ENCODE results near the gene RREB1.
A peak's percentile ranks its signal among the peaks of the same experiment; 100 is the strongest.

Gene RREB1

GRCh38 chr6:7106215-7106751 lies 1.5 kb upstream of the RREB1 start:
- Histone ChIP-seq H3K4me2 (ENCODE audit: insufficient read depth, low read length) (peak overlapping the region; percentile 95), H3K36me3 (ENCODE audit: insufficient read depth, low read length) (peaks cover 2% of the 10 kb centered on the region; the same call in 1 of the 2 replicates), H3K4me3 (ENCODE audit: low read depth in 1 of 2, low read length in 2 of 2) (peak overlapping the region in 1 of 2 experiments; percentile 99; a peak in 1 of 4 replicates), H2AFZ (ENCODE audit: low read depth, low read length) (peak overlapping the region; percentile 89), H3K4me1 (ENCODE audit: insufficient read depth, low read length) (peaks cover 31% of the 10 kb centered on the region), H4K20me1 (ENCODE audit: insufficient read depth, low read length) (peaks cover 19% of the 10 kb centered on the region; the same call in 1 of the 2 replicates), H3K27me3 (ENCODE audit: insufficient read depth, low read length, poor library complexity) (no peaks in the 10 kb centered on the region), H3K9me3 (ENCODE audit: insufficient read depth, low read length, severe bottlenecking) (no peaks in the 10 kb centered on the region), H3K79me2 (ENCODE audit: insufficient read depth, low read length) (peaks cover 32% of the 10 kb centered on the region), H3K27ac (ENCODE audit: low read length) (no peak overlapping the region), H3K9ac (ENCODE audit: low read depth, low read length) (no peak overlapping the region)
- TF ChIP-seq EZH2 (IDR thresholded peaks at IDR 0.05; ENCODE audit: borderline replicate concordance, low read depth, low read length, severe bottlenecking) = no peak
- DNase-seq = no peak
- no peak for ATAC-seq (ENCODE audit: insufficient read depth, low read depth)

- peaks cover 39% of the 10 kb centered on the region for H3K79me2 ChIP-seq (ENCODE audit: insufficient read depth, low read length)
- peak overlapping the region; percentile 89 for H2AFZ ChIP-seq (ENCODE audit: low read depth, low read length)
- peak overlapping the region; percentile 92 for H3K9ac ChIP-seq (ENCODE audit: low read depth, low read length)
- H3K4me2 ChIP-seq (ENCODE audit: insufficient read depth, low read length) = peak overlapping the region; percentile 95
- H3K27ac ChIP-seq (ENCODE audit: low read length) = peak overlapping the region; percentile 52; the same call in 1 of the 2 replicates
- peak overlapping the region; percentile 91 to 99; a peak in 3 of 4 replicates for H3K4me3 ChIP-seq (ENCODE audit: low read depth in 1 of 2, low read length in 2 of 2)
- TF ChIP-seq, protein P1, sequence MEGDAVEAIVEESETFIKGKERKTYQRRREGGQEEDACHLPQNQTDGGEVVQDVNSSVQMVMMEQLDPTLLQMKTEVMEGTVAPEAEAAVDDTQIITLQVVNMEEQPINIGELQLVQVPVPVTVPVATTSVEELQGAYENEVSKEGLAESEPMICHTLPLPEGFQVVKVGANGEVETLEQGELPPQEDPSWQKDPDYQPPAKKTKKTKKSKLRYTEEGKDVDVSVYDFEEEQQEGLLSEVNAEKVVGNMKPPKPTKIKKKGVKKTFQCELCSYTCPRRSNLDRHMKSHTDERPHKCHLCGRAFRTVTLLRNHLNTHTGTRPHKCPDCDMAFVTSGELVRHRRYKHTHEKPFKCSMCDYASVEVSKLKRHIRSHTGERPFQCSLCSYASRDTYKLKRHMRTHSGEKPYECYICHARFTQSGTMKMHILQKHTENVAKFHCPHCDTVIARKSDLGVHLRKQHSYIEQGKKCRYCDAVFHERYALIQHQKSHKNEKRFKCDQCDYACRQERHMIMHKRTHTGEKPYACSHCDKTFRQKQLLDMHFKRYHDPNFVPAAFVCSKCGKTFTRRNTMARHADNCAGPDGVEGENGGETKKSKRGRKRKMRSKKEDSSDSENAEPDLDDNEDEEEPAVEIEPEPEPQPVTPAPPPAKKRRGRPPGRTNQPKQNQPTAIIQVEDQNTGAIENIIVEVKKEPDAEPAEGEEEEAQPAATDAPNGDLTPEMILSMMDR (IDR thresholded peaks at IDR 0.05; ENCODE audit: borderline replicate concordance, extremely low read depth, low read length, poor library complexity, severe bottlenecking) = no peak
- TF ChIP-seq EZH2 (IDR thresholded peaks at IDR 0.05; ENCODE audit: borderline replicate concordance, low read depth, low read length, severe bottlenecking) = no peak
- no peaks in the 10 kb centered on the region for H3K27me3 ChIP-seq (ENCODE audit: insufficient read depth, low read length, poor library complexity)
- peaks cover 35% of the 10 kb centered on the region for H3K4me1 ChIP-seq (ENCODE audit: insufficient read depth, low read length)
- DNase-seq = peak; percentile 75
- peak; percentile 52 for ATAC-seq (ENCODE audit: insufficient read depth, low read depth)
- no peaks in the 10 kb centered on the region for H3K9me3 ChIP-seq (ENCODE audit: insufficient read depth, low read length, severe bottlenecking)
- peaks cover 2% of the 10 kb centered on the region; the same call in 1 of the 2 replicates for H3K36me3 ChIP-seq (ENCODE audit: insufficient read depth, low read length)
- peaks cover 26% of the 10 kb centered on the region; the same call in 1 of the 2 replicates for H4K20me1 ChIP-seq (ENCODE audit: insufficient read depth, low read length)
Observed at GRCh38 chr6:7106752-7107577, 796 bp upstream of the RREB1 start.

DNA sequence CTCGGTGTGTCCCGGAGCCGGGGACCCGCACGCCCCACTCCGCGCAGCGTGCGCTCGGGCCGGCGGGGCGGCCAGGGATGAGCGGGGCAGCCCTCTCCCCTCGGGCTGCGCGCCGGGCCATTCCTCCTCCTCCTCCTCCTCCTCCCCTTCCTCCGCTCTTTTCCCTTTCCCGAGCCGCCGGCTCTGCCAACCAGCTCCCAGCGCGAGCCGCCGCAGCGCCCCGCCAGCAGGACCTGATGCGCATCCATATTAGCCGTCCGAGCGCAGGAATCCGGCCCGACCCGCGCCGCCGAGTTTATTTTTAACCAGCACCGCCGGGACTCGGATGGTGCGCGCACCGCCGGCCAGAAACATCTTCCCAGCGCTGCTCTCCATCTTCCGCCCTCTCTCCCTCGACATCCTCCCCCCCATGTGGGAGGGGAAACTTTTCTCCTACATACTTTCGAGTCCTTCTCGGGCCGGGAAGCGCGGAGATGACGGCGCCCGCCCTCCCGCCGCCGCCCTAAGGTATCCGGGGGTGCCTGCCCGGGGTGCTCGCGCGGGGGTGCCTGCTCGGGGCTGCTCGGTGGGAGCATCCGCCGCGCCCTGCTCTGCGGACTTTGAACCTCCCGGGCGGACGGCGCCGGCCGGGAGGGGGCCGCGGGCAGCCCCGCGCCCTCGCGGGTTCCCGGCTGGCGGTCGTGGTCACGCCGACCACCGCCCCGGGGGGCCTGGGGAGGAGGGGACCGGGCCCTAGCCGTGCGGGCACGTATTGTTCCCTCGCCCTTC lies 619 bp downstream of the RREB1 start:
- Histone ChIP-seq H3K36me3 (ENCODE audit: insufficient read depth, low read length) (peaks cover 2% of the 10 kb centered on the region; the same call in 1 of the 2 replicates), H3K4me2 (ENCODE audit: insufficient read depth, low read length) (peak overlapping the region; percentile 95), H3K4me1 (ENCODE audit: insufficient read depth, low read length) (peaks cover 45% of the 10 kb centered on the region), H4K20me1 (ENCODE audit: insufficient read depth, low read length) (peaks cover 40% of the 10 kb centered on the region), H3K9me3 (ENCODE audit: insufficient read depth, low read length, severe bottlenecking) (no peaks in the 10 kb centered on the region), H3K27me3 (ENCODE audit: insufficient read depth, low read length, poor library complexity) (no peaks in the 10 kb centered on the region), H2AFZ (ENCODE audit: low read depth, low read length) (peak overlapping the region; percentile 99), H3K4me3 (ENCODE audit: low read depth in 1 of 2, low read length in 2 of 2) (peak overlapping the region; percentile 91 to 99), H3K9ac (ENCODE audit: low read depth, low read length) (peak overlapping the region; percentile 92), H3K27ac (ENCODE audit: low read length) (peak overlapping the region; percentile 95), H3K79me2 (ENCODE audit: insufficient read depth, low read length) (peaks cover 53% of the 10 kb centered on the region)
- TF ChIP-seq EZH2 (IDR thresholded peaks at IDR 0.05; ENCODE audit: borderline replicate concordance, low read depth, low read length, severe bottlenecking) = no peak
- TF ChIP-seq, protein P1 (IDR thresholded peaks at IDR 0.05; ENCODE audit: borderline replicate concordance, extremely low read depth, low read length, poor library complexity, severe bottlenecking) = no peak
- DNase-seq = peak; percentile 58
- peak; percentile 33 for ATAC-seq (ENCODE audit: insufficient read depth, low read depth)
